Effector CD8-positive, alpha-beta T cell (primary cell): Measurements from ENCODE around the gene CHST11.

Experiments used
- DNase-seq: peaks from one replicate; lab custom pipeline; 2025; lab: John Stamatoyannopoulos, UW

Gene CHST11

DNA sequence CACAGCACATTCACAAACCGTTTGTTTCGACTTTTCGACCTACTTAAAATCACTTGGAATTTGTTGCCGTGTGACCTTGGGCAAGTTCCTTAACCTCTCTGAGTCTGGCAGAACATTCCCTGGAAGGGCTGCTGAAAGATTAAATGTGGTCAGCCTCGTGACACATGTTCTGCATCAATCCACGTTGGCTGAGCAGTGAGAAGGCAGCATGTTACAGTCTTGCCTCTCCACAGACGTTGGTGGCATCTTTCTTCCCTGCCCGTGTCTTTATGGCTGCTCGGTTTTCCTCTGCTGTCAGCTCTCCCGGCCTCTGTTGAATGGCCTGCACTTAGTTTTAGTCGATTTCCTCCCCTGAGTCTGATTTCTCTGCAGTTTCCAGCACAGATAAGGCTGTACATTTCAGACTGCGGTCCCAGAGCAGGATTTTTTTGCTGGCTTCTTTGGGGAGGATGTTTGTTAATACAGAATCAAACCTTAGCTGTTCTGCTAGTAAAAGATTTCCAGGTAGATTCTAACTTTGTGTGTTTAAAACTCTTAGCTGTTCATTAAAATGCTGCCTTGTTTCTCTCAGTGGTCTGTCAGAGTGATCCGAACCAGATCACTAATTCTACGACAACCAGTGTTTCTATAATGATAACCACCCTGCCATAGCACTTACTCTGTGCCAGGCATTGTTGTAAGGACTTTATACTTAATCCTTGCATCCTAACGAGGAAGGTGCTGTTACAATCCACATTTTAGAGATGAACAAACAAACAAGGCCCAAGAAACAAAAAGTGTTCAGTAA is 217.1 kb downstream of the CHST11 start:
- no peak for DNase-seq

DNA sequence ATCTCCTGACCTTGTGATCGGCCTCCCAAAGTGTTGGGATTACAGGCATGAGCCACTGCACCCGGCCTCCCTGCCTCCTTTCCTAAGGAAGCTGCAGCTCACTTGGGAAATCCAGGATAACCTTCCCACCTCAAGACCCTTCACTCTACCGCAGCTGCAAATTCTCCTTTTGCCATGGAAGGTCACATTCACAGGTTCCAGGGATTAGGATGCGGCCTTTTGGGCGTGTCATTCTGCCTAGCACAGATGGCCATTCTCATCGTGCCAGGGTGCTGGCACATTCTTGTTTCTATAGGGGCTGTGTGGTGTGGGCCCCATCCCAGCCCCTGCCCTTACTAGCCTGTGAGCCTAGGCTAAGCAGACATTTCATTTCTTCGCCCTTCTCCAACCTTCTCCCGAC is 219.9 kb downstream of the CHST11 start:
- DNase-seq: no peak

- DNase-seq: no peak
Observed at GRCh38 chr12:104677441-104678089, 220.8 kb downstream of the CHST11 start.

- no peak for DNase-seq
Observed at GRCh38 chr12:104680070-104680469, 223.3 kb downstream of the CHST11 start.

- DNase-seq: no peak
Observed at GRCh38 chr12:104680491-104680890, 223.7 kb downstream of the CHST11 start.

GRCh38 chr12:104681012-104681690 is 224.4 kb downstream of the CHST11 start:
- DNase-seq: no peak

- peak; percentile 23 for DNase-seq
Observed at GRCh38 chr12:104682790-104683279, 226.1 kb downstream of the CHST11 start.

- DNase-seq: no peak
Observed at GRCh38 chr12:104683831-104684503, 227.2 kb downstream of the CHST11 start.

GRCh38 chr12:104684884-104685283 is 228.1 kb downstream of the CHST11 start:
- no peak for DNase-seq

DNA sequence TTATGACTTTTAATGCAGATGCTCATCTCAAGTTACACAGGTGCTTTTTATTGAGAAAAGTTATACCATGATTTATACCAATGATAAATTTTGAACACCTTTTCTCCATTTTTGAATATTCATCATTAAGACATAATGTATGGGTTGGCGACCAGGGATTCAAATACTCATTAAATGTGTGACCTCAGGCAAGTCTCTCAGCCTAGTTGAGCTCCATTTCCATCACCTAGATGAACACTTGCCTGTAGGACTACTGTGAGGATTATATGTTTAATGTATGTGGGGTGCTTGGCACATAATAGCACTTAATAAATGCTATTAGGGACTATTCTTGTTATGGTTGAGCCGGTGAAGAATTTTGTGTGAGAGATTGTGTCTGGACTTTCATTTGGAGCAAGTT is 228.6 kb downstream of the CHST11 start:
- no peak for DNase-seq

DNA sequence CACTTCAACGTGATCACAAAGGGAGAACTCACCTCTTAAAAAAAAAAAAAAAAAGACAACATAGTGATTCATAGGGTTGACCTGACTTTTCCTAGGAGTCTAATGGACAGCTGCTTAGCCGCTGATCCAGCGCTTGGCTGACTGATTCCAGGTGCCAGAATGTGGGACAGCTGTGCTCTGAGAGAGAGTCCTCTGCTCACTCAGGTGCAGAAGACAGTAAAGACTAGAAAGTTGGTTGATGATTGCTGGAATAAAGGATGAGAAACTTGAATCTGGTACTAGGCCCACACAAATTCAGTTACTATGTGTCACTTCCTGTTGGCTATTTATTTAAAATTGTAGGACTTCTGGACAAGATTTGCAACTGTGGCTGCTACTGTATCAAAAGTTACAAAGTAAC is 229.4 kb downstream of the CHST11 start:
- DNase-seq: no peak

DNA sequence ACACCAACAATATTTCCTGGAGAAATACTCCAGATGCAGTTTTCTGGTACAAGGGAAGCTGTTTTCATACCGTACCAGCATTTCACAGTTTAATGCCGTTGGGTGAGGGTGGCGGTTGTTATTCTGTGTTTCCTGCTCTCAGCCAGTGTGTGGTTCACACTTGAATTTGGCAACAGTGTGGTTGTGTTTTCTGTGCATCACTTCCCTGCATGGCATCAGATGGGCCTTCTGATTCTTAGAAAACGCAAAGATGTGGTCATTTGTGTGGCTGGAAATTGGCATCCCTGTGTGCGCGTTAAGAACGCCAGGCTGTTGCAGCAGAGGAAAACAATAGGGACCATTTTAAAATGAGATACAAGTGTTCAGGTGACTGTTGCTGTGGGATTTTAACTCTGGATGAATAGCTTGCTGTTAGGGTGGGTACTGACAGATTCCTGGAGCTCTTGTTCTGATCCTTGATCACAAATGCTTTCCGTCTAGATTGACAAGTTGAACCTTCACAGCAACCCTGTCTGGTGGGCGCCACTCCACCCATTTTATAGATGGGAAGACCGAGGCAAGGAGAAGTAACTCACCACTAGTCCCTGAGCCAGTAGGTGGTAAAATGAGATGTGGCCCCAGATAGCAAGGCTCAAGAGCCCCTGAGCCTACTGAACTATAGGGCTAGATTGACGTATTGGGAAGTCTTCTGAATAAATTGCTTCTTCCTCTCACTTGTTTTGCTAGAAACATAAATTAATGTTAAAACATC is 231.2 kb downstream of the CHST11 start:
- DNase-seq: no peak

DNA sequence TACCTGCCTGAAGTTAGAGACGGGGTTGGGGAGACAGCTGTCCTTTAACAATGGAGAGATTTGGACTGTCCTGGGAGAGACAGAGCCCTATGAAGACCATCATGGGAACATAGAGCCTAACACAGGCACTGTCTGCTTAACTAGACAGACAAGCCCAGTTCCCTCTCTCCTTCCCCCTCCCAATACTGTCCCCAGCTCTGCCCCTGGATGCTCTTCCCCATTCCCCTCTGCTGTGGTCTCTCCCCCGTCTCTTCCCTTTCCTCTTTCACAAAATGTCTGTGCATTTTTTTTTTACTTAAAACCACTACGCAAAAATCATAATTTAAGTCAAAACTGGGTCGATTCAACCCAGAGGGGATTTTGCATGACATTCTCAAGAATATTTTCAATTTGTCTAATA is 232.9 kb downstream of the CHST11 start:
- no peak for DNase-seq

GRCh38 chr12:104691721-104692556 is 235.2 kb downstream of the CHST11 start:
- DNase-seq: no peak

- DNase-seq: no peak
Observed at GRCh38 chr12:104692557-104693218, 235.9 kb downstream of the CHST11 start.

DNA sequence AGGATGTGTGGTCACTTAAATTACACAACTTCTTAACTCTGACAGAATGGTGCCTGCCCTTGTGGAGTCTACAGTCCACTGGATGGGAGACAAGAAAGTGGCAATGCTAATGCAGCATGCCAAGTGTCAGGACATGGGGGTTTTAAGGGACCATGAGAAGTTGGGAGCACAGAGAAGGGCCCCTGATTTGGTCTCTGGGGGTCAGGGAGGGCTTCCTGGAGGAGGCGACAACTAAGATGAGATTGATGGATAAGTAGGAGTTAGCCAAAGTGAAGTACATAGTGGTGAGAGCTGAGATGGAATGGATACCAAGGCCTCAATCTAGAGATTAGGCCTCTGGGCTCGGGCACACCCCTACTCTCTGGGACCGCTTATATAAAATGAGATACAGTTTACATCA is 236.7 kb downstream of the CHST11 start:
- DNase-seq: no peak

- no peak for DNase-seq
Observed at GRCh38 chr12:104694161-104694560, 237.4 kb downstream of the CHST11 start.

DNA sequence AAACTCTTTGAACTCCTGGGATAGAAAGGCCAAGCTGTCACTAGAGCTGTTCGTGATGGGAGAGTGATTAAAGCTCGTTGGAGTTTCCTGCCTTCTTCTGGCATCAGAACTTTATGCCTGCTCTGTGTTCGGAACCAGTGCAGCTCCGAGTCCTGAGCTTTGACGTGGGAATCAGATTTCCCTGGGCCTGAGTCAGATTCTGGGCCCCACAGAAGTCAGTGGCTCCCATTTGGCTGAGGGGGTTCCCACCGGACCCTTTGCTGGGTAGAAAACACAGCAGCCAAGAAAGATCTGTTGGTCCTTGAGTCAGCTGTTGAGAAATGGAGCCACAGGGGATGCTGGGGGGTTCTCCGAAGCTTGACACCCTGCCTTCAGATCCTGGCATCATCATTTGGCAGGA is 238.0 kb downstream of the CHST11 start:
- DNase-seq: no peak

- DNase-seq: peak; percentile 33
Observed at GRCh38 chr12:104695453-104696148, 238.9 kb downstream of the CHST11 start.
